K562 (cell line): ENCODE measurements around the gene CCDC187. TPM values are rescaled to one million over a fixed set of nuclear protein-coding genes. Genes with fewer than 3 reads are reported as not detected.

Experiments used
- AFF1 ChIP-seq, 2 experiments: fragments of 450-650 bp; IDR thresholded peaks; 2 replicates each; pipeline ENCODE4 v1.6.1; 2018; ENCODE audit warnings: mild to moderate bottlenecking in 2 of 2, low read depth in 1 of 2; ENCODE audit not compliant: partially characterized antibody in 2 of 2
- AFF4 ChIP-seq: sonication (generic); formaldehyde crosslinking; IDR thresholded peaks from 2 replicates; pipeline ENCODE4 v1.8.0; 2023; ENCODE audit warnings: mild to moderate bottlenecking, missing genetic modification reagents
- CBX5 ChIP-seq: IDR thresholded peaks from 2 replicates; pipeline ENCODE4 v1.6.1; 2014; ENCODE audit warnings: low read depth, borderline replicate concordance
- CEBPB ChIP-seq: fragments of 450-650 bp; IDR thresholded peaks from 2 replicates; pipeline ENCODE4 v1.6.1; 2016; ENCODE audit warnings: missing genetic modification characterization, missing compliant biosample characterization
- ESRRA ChIP-seq: fragments of 450-650 bp; IDR thresholded peaks from 2 replicates; pipeline ENCODE4 v1.6.1; 2014; ENCODE audit warnings: low read depth, mild to moderate bottlenecking, moderate library complexity, borderline replicate concordance
- ETV6 ChIP-seq, 3 experiments: fragments of 150-350 bp in 1 of 3; sonication (generic) in 1 of 3; formaldehyde crosslinking in 1 of 3; IDR thresholded peaks; 2 replicates each; pipeline versions ENCODE4 v1.6.1 to v1.8.0; 2014 to 2022; ENCODE audit warnings: borderline replicate concordance in 2 of 3, low read depth in 2 of 3, antibody characterized with exemption in 1 of 3, low read length in 1 of 3, mild to moderate bottlenecking in 1 of 3, missing genetic modification reagents in 1 of 3
- MEF2A ChIP-seq: IDR thresholded peaks from 2 replicates; pipeline ENCODE4 v1.6.1; 2011; ENCODE audit warnings: low read depth, mild to moderate bottlenecking, low read length, moderate library complexity; ENCODE audit not compliant: control insufficient read depth
- NELFE ChIP-seq: IDR thresholded peaks from 2 replicates; pipeline ENCODE4 v1.6.1; 2011; ENCODE audit warnings: mild to moderate bottlenecking; ENCODE audit not compliant: insufficient read depth, insufficient read length
- PHB2 ChIP-seq: fragments of 450-650 bp; IDR thresholded peaks from 2 replicates; pipeline ENCODE4 v1.6.1; 2017; ENCODE audit warnings: low read depth
- RFX7 ChIP-seq: fragments of 250-450 bp; sonication (Bioruptor Pico); IDR thresholded peaks from 2 replicates; pipeline ENCODE4 v1.5.1; 2021; ENCODE audit warnings: mild to moderate bottlenecking
- SFPQ ChIP-seq: fragments of 200-400 bp; formaldehyde crosslinking; IDR thresholded peaks from 2 replicates; pipeline ENCODE4 v1.6.1; 2017; ENCODE audit warnings: mild to moderate bottlenecking, low read depth, low read length, moderate library complexity
- SMARCE1 ChIP-seq: fragments of 450-650 bp; IDR thresholded peaks from 2 replicates; pipeline ENCODE4 v1.7.1; 2016; ENCODE audit warnings: mild to moderate bottlenecking
- SOX6 ChIP-seq: fragments of 450-650 bp; IDR thresholded peaks from 2 replicates; pipeline ENCODE4 v1.6.1; 2014; ENCODE audit warnings: mild to moderate bottlenecking
- TAF9B ChIP-seq: fragments of 450-650 bp; IDR thresholded peaks from 2 replicates; pipeline ENCODE4 v1.6.1; 2018; ENCODE audit warnings: mild to moderate bottlenecking; ENCODE audit not compliant: partially characterized antibody
- TBL1XR1 ChIP-seq, 2 experiments: IDR thresholded peaks; 2 replicates each; pipeline ENCODE4 v1.6.1; 2012; ENCODE audit warnings: improper control_type of control experiment in 2 of 2, low read length in 2 of 2, mild to moderate bottlenecking in 1 of 2
- ZBTB17 ChIP-seq: fragments of 450-650 bp; formaldehyde crosslinking; IDR thresholded peaks from 2 replicates; pipeline ENCODE4 v1.4.0; 2020; ENCODE audit warnings: mild to moderate bottlenecking
- ZNF224 ChIP-seq: sonication (generic); formaldehyde crosslinking; IDR thresholded peaks from 2 replicates; pipeline ENCODE4 v1.8.0; 2022; ENCODE audit warnings: mild to moderate bottlenecking, missing genetic modification reagents
- ZNF76 ChIP-seq: fragments of 250-450 bp; sonication (Bioruptor Pico); IDR thresholded peaks from 2 replicates; pipeline ENCODE4 v1.4.0; 2020; ENCODE audit warnings: mild to moderate bottlenecking, moderate library complexity, borderline replicate concordance
- polyA plus RNA-seq, 8 experiments: library from polyadenylated mRNA; depleted of rRNA in 4 of 8; stranded (reverse) in 5 of 8; unstranded in 3 of 8; fragments of >200 nt; fragmentation: Nextera tagmentation in 2 of 8; fragmentation: Illumina TruSeq in 1 of 8; extraction: Ambion mirVana in 2 of 8; extraction: Trizol in 1 of 8; gene quantifications; 2 replicates each; pipeline versions ENCODE4 v1.2.1 to v1.2.3, GENCODE V29; 2011 to 2014; ENCODE audit warnings: inconsistent platforms in 1 of 8, missing spikeins in 1 of 8
- total RNA-seq, 7 experiments: library from RNA; depleted of rRNA in 6 of 7; stranded (reverse); fragments of >200 nt in 6 of 7; fragmentation: Illumina TruSeq in 2 of 7; extraction: Trizol in 2 of 7; gene quantifications; 2 replicates each; pipeline versions ENCODE4 v1.2.1 to v1.2.3, GENCODE V29; 2011 to 2021; ENCODE audit warnings: low replicate concordance in 1 of 7

Gene CCDC187
- total and polyA plus RNA-seq, 9 of the 15 experiments (the other 6 are each of a cell fraction or from before 2014, with no cell fraction given): not detected

GRCh38 chr9:136307215-136307750 is 3.4 kb upstream of the CCDC187 start (continued):
- TF ChIP-seq AFF4 (CRISPR knock-in tag): no peak
- no peak for TF ChIP-seq TBL1XR1 (IDR thresholded peaks at IDR 0.05; ENCODE audit: low read length in 2 of 2)
- TF ChIP-seq SMARCE1: peak; percentile 19; the same call in 1 of the 2 replicates
- no peak for TF ChIP-seq RFX7
- TF ChIP-seq MEF2A: no peak
- no peak for TF ChIP-seq SFPQ
- TF ChIP-seq CEBPB (tag): no peak
- no peak for TF ChIP-seq ZNF76
- TF ChIP-seq AFF1 (IDR thresholded peaks at IDR 0.05; ENCODE audit: low read depth in 1 of 2, partially characterized antibody in 2 of 2): peak in 1 of 2 experiments; percentile 28
- no peak for TF ChIP-seq SOX6
- TF ChIP-seq ZBTB17 (CRISPR knock-in tag): no peak
- no peak for TF ChIP-seq CBX5
- TF ChIP-seq ETV6 (IDR thresholded peaks at IDR 0.05; ENCODE audit: borderline replicate concordance in 1 of 2, low read depth in 2 of 2, low read length in 1 of 2): no peak
- TF ChIP-seq ETV6 (CRISPR knock-in tag; IDR thresholded peaks at IDR 0.05; ENCODE audit: borderline replicate concordance): no peak
- TF ChIP-seq NELFE: no peak
- TF ChIP-seq TAF9B: no peak
- TF ChIP-seq ZNF224 (CRISPR knock-in tag): no peak
- no peak for TF ChIP-seq ESRRA
- peak; percentile 70 for TF ChIP-seq PHB2
